GM12878 (cell line): ENCODE data around the gene WASF2. TPM values are rescaled to one million over a fixed set of nuclear protein-coding genes. Genes with fewer than 3 reads are reported as not detected.

Experiments
- ATAC-seq: fragments of 200-7000 bp; cut with Tn5 transposase; 3 replicates; pipeline ENCODE4 v1.9.1; 2020; ENCODE audit warnings: mild to moderate bottlenecking, moderate library complexity
- BruUV-seq: library from RNA; stranded (reverse); fragments of 400-500 nt; replicated peaks from 2 replicates; lab custom pipeline; 2021; lab: Mats Ljungman, UMichigan
- CTCF ChIA-PET: fragments of 300-600 bp; sonication (Branson Sonifier 250); formaldehyde crosslinking; extraction: SDS; loops from one replicate; lab custom pipeline; 2021; ENCODE audit warnings: inconsistent platforms; lab: Yijun Ruan, JAX
- POLR2A ChIA-PET: fragments of 350-600 bp; formaldehyde crosslinking; extraction: SDS; loops from one replicate; lab custom pipeline; 2021; ENCODE audit warnings: inconsistent platforms; lab: Charles Lee
- RAD21 ChIA-PET: fragments of 300-600 bp; sonication (Branson Sonifier 250); formaldehyde crosslinking; loops from one replicate; lab custom pipeline; 2023; ENCODE audit warnings: antibody characterized with exemption; ENCODE audit not compliant: unreplicated experiment; lab: Charles Lee
- SMC1A ChIA-PET: fragments of 300-600 bp; sonication (Branson Sonifier 250); formaldehyde crosslinking; loops from one replicate; lab custom pipeline; 2023; ENCODE audit not compliant: unreplicated experiment, uncharacterized antibody; lab: Charles Lee
- DNase-seq: peaks from one replicate; pipeline ENCODE4 v3.0.0-alpha.2; 2011; ENCODE audit warnings: low read depth, low spot score
- FAIRE-seq: peaks from 3 replicates; lab custom pipeline; 2011; peaks lifted over from hg19 to GRCh38; lab: Jason Lieb, UNC
- H2AFZ ChIP-seq: 2 replicates; pipeline ENCODE4 v1.6.0; 2011; ENCODE audit warnings: low read depth, low read length, control low read depth; ENCODE audit not compliant: control insufficient read depth
- H3K27ac ChIP-seq: 2 replicates; pipeline ENCODE4 v1.5.1; 2011; ENCODE audit warnings: control low read depth; ENCODE audit not compliant: control insufficient read depth, insufficient read depth
- H3K27me3 ChIP-seq, 2 experiments: replicated peaks in 1 of 2; 2 replicates each; pipeline versions ENCODE4 v1.6.0 to v1.6.1; 2011; ENCODE audit warnings: low read length in 1 of 2; ENCODE audit not compliant: control insufficient read depth in 2 of 2, insufficient read depth in 2 of 2
- H3K36me3 ChIP-seq, 2 experiments: 2 replicates each; pipeline ENCODE4 v1.5.1; 2011; ENCODE audit warnings: low read length in 1 of 2; ENCODE audit not compliant: control insufficient read depth in 2 of 2, insufficient read depth in 2 of 2
- H3K4me1 ChIP-seq: 2 replicates; pipeline ENCODE4 v1.6.1; 2011; ENCODE audit warnings: mild to moderate bottlenecking, low read length, moderate library complexity, mixed read lengths; ENCODE audit not compliant: control insufficient read depth, insufficient read depth
- H3K4me2 ChIP-seq: 2 replicates; pipeline ENCODE4 v1.6.0; 2011; ENCODE audit warnings: control low read depth; ENCODE audit not compliant: control insufficient read depth, insufficient read depth
- H3K4me3 ChIP-seq: fragments of 200-600 bp; sonication (generic); 2 replicates; pipeline ENCODE4 v1.5.1; 2016
- H3K79me2 ChIP-seq: 2 replicates; pipeline ENCODE4 v1.6.0; 2011; ENCODE audit warnings: low read length; ENCODE audit not compliant: control insufficient read depth, insufficient read depth
- H3K9ac ChIP-seq: 2 replicates; pipeline ENCODE4 v1.8.0; 2011; ENCODE audit warnings: low read length, control low read depth, mixed read lengths; ENCODE audit not compliant: control insufficient read depth, insufficient read depth
- H3K9me3 ChIP-seq: replicated peaks from 3 replicates; pipeline ENCODE4 v1.5.1; 2011; ENCODE audit warnings: mild to moderate bottlenecking, low read length; ENCODE audit not compliant: control insufficient read depth, insufficient read depth
- H4K20me1 ChIP-seq: 2 replicates; pipeline ENCODE4 v1.6.0; 2011; ENCODE audit not compliant: control insufficient read depth, insufficient read depth
- ATF7 ChIP-seq: fragments of 450-650 bp; IDR thresholded peaks from 2 replicates; pipeline ENCODE4 v1.6.1; 2016; ENCODE audit warnings: low read depth, mild to moderate bottlenecking
- CREM ChIP-seq: IDR thresholded peaks from 2 replicates; pipeline ENCODE4 v1.6.1; 2014; ENCODE audit warnings: antibody characterized with exemption, low read depth
- DPF2 ChIP-seq: fragments of 450-650 bp; IDR thresholded peaks from 2 replicates; pipeline ENCODE4 v1.6.1; 2017; ENCODE audit warnings: mild to moderate bottlenecking
- ETV6 ChIP-seq, 2 experiments: fragments of 450-650 bp in 1 of 2; IDR thresholded peaks in 1 of 2; conservative IDR thresholded peaks in 1 of 2; 2 replicates each; pipeline ENCODE4 v1.6.1; 2014; ENCODE audit warnings: antibody characterized with exemption in 1 of 2, borderline replicate concordance in 1 of 2, low read depth in 1 of 2, mild to moderate bottlenecking in 1 of 2, moderate library complexity in 1 of 2
- FOS ChIP-seq: IDR thresholded peaks from 3 replicates; pipeline ENCODE4 v1.6.1; 2011; ENCODE audit warnings: borderline replicate concordance; ENCODE audit not compliant: insufficient read length; ENCODE audit errors: extremely low read depth
- FOXM1 ChIP-seq: IDR thresholded peaks from 2 replicates; pipeline ENCODE4 v1.6.1; 2012; ENCODE audit warnings: low read depth, mild to moderate bottlenecking, inconsistent platforms, low read length, moderate library complexity
- HDGF ChIP-seq: fragments of 450-650 bp; IDR thresholded peaks from 2 replicates; pipeline ENCODE4 v1.6.1; 2016; ENCODE audit warnings: antibody characterized with exemption
- IKZF2 ChIP-seq, 2 experiments: fragments of 450-650 bp; IDR thresholded peaks; 2 replicates each; pipeline ENCODE4 v1.6.1; 2017; ENCODE audit warnings: mild to moderate bottlenecking in 2 of 2, moderate library complexity in 2 of 2
- MEF2B ChIP-seq: fragments of 450-650 bp; IDR thresholded peaks from 2 replicates; pipeline ENCODE4 v1.6.1; 2018; ENCODE audit warnings: mild to moderate bottlenecking, moderate library complexity; ENCODE audit not compliant: partially characterized antibody, poor library complexity, severe bottlenecking
- MXI1 ChIP-seq: fragments of 150-350 bp; IDR thresholded peaks from 2 replicates; pipeline ENCODE4 v1.6.1; 2011; ENCODE audit warnings: low read depth, mild to moderate bottlenecking, inconsistent platforms, low read length, improper control_type of control experiment
- PAX8 ChIP-seq: fragments of 450-650 bp; IDR thresholded peaks from 2 replicates; pipeline ENCODE4 v1.6.1; 2017; ENCODE audit warnings: mild to moderate bottlenecking, moderate library complexity
- RELA ChIP-seq: fragments of 450-650 bp; IDR thresholded peaks from 2 replicates; pipeline ENCODE4 v1.8.0; 2014; ENCODE audit warnings: borderline replicate concordance; ENCODE audit not compliant: partially characterized antibody
- SMC3 ChIP-seq: IDR thresholded peaks from 2 replicates; pipeline ENCODE4 v1.6.1; 2011; ENCODE audit warnings: low read length, improper control_type of control experiment, borderline replicate concordance
- ZNF207 ChIP-seq: fragments of 450-650 bp; IDR thresholded peaks from 2 replicates; pipeline ENCODE4 v1.6.1; 2014; ENCODE audit warnings: antibody characterized with exemption, mild to moderate bottlenecking, borderline replicate concordance
- WGBS: methylation state at CpG from one replicate; pipeline ENCODE4 v1.1.6; 2016; ENCODE audit warnings: low lambda C conversion rate; ENCODE audit not compliant: insufficient replicate concordance, insufficient coverage; ENCODE audit errors: missing lambda C conversion rate; 5-methylcytosine and 5-hydroxymethylcytosine counted together
- in situ Hi-C: fragments of 300-500 bp; cut with MboI; formaldehyde crosslinking; loops from 9 replicates; pipeline ENCODE4 v1.14.3; 2018; ENCODE audit warnings: mixed read lengths
- intact Hi-C: fragments of 100-400 bp; cut with micrococcal nuclease; formaldehyde crosslinking; loops from one replicate; pipeline ENCODE4 v1.14.2; 2022; ENCODE audit not compliant: unreplicated experiment
- polyA plus RNA-seq, 11 experiments: library from polyadenylated mRNA; depleted of rRNA in 4 of 11; unstranded in 6 of 11; stranded (reverse) in 5 of 11; fragments of >200 nt; fragmentation: Nextera tagmentation in 4 of 11; fragmentation: Illumina TruSeq in 1 of 11; extraction: Ambion mirVana in 4 of 11; extraction: Trizol in 1 of 11; gene quantifications; 1 replicate in 1 of 11; 2 replicates in 10 of 11; pipeline versions ENCODE4 v1.2.1 to v1.2.3, GENCODE V29; 2011 to 2016; ENCODE audit warnings: inconsistent platforms in 2 of 11, missing spikeins in 2 of 11, low read depth in 1 of 11
- total RNA-seq, 4 experiments: library from RNA; depleted of rRNA in 3 of 4; stranded (reverse); fragments of >200 nt in 3 of 4; fragmentation: Illumina TruSeq in 1 of 4; extraction: Trizol in 1 of 4; gene quantifications; 2 replicates each; pipeline versions ENCODE4 v1.2.1 to v1.2.3, GENCODE V29; 2013 to 2021
- TF ChIP-seq, protein P1 (sequence below): fragments of 150-350 bp; IDR thresholded peaks from 2 replicates; pipeline ENCODE4 v1.6.1; 2014; ENCODE audit warnings: mild to moderate bottlenecking, low read depth, low read length

WASF2 gene
- total and polyA plus RNA-seq, 10 of the 15 experiments (the other 5 are each of a cell fraction or from before 2014, with no cell fraction given), result 7.0 to 111 (median 37.1) TPM

DNA sequence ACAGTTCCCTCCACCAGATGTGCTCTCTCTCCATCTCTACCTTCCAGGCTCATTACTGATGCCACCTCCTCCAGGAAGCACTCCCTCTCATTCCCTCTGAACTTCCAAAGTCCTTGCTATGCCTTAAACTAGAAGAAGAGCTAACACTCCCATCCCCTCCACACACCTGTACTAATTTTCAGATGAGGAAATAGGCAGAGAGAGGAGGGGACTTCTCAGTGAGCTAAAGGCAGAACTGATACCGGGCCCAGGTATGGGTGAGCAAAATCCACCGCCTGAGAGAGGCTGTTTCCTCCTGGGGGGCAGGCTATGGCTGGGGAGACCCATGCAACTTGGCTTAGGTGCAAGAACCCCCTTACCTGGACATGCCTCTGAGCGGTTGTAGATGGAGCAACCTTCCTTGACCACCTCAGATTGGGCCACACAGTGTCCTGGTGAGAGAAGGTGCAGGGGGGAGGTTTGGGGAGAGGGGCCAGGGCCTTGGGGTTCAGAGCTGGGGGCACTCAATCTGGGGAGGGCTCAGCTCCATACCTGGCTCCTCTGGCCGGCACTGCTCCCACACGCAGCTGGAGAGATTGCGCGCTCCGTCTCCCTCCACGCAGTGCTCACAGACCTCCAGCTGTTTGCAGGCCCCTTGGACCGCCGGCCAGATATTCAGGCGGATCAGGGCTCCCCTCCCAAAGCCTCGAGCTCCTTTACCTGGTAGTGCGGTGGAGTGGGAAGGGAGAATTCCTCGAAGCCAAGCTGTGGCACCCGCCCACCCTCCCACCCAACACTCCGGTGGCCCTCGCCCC, 107.8 kb downstream of the WASF2 start (continued):
- TF ChIP-seq CREM (no peak), PAX8 (no peak), MEF2B (no peak)

DNA sequence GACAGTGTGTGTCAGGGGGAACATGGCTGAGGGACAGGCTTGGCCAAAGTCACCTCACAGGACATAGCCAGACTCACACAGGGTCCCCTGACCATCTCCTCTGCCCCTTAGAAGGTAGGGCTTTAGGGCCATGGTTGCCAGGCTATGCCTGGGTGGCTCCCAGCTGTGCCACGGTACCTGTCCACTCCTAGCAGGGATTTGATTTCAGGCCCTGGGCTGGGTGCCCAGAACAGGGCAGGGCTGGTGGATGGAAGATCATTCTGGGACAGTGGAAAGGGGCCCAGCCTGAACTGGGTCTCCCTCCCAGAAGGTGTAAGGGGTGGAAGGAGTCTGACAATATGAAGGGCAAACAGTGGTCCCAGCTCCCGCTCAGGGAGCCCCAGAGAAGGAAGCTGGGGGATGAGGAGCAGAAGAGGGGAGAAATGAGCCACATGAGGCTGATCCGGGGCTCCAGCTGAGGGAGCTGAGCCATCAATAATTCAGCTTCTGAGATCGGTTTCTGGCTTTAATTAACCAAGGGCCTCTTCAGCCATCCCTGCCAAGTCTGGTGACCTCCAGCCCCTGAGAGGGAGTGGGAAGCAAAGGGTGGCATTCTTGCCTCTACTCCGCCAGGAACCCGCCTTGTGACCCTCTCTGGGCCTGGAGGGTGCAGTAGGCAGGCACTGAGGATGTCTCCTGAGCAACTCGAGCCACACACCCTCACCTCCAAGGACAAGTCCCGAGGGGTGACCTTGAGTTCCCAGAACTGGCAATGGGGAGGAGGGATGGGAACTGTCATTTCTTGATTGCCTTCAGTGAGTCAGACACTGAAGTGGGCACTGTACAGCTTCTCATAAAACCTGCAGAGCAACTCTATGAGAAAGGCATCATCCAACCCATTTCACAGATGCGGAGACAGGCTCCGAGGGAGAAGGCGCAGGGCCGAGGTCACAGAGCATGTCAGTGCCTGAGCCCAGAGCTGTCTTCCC, 108.9 kb downstream of the WASF2 start:
- no peak for FAIRE-seq
- TF ChIP-seq MXI1 (no peak), ZNF207 (no peak), IKZF2 (IDR thresholded peaks at IDR 0.05) (no peak), FOXM1 (no peak), ATF7 (no peak), ETV6 (conservative IDR thresholded peaks at IDR 0.05 in 1 of 2, IDR thresholded peaks at IDR 0.05 in 1 of 2; ENCODE audit: borderline replicate concordance in 1 of 2, low read depth in 1 of 2) (no peak), SMC3 (no peak), DPF2 (no peak), HDGF (no peak), FOS (no peak), RELA (no peak)
- TF ChIP-seq, protein P1, sequence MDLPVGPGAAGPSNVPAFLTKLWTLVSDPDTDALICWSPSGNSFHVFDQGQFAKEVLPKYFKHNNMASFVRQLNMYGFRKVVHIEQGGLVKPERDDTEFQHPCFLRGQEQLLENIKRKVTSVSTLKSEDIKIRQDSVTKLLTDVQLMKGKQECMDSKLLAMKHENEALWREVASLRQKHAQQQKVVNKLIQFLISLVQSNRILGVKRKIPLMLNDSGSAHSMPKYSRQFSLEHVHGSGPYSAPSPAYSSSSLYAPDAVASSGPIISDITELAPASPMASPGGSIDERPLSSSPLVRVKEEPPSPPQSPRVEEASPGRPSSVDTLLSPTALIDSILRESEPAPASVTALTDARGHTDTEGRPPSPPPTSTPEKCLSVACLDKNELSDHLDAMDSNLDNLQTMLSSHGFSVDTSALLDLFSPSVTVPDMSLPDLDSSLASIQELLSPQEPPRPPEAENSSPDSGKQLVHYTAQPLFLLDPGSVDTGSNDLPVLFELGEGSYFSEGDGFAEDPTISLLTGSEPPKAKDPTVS, result no peak

More for the DNA sequence above, 108.9 kb downstream of the WASF2 start:
- no peaks in the 10 kb centered on the region for H3K9me3 ChIP-seq
- intact Hi-C loops (no loop called here), in situ Hi-C loops (no loop called here)
- DNase-seq (no peak), ATAC-seq (no peak; the same call in 2 of the 3 replicates)
- POLR2A ChIA-PET, result no interaction called here
- H3K27me3 ChIP-seq, result peaks cover 0 to 2% of the 10 kb centered on the region in 2 experiments; a peak in 2 of 4 replicates
- no peak overlapping the region for H3K4me3 ChIP-seq
- H3K27ac ChIP-seq, result no peak overlapping the region
- no peaks in the 10 kb centered on the region for H4K20me1 ChIP-seq
- SMC1A ChIA-PET, result no interaction called here
- H3K9ac ChIP-seq, result no peak overlapping the region
- RAD21 ChIA-PET, result interaction anchor here (1.2 to 1.5 kb wide), 2 partner anchors 16 to 39 kb away, joined by 3 read pairs; partner anchors contain the start of gene SYTL1
- H2AFZ ChIP-seq, result no peak overlapping the region
- CTCF ChIA-PET, result interaction anchor here (0.9 to 1.5 kb wide), 5 partner anchors 15 to 85 kb away, joined by 3 to 5 read pairs (median 4); partner anchors contain the start of gene MAP3K6
- no peaks in the 10 kb centered on the region for H3K79me2 ChIP-seq
- H3K4me1 ChIP-seq, result no peaks in the 10 kb centered on the region; the same call in 1 of the 2 replicates
- H3K36me3 ChIP-seq, result no peaks in the 10 kb centered on the region
- 33% methylated on average over 12 of the region's 12 CpGs for WGBS
- BruUV-seq, result no TSS peak
- no peak overlapping the region for H3K4me2 ChIP-seq
